ENCODE data around the gene ASAP2.

ASAP2 gene

DNA sequence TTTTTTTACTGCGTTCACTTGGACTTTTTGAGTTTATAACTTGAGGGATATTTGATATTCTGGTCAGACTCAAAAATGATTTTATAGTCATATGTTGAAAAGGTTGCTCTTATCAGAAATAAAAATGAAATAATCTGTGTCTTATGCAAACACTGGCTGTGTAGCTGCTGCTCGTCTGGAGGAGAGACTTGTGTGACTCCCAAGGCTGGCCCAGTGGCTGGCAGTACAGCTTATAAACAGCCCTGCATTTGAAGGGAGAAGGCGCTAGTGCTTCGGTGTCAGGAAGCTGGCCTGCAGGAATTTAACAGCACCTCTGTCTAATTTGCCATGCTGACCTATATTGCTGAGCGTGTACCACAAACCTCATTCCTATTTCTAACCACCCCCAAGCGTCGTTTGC, 74.5 kb downstream of the ASAP2 start:
- H3K4me1 ChIP-seq (ENCODE audit: control insufficient read depth, insufficient read depth, low read length, poor library complexity, severe bottlenecking): no peaks in the 10 kb centered on the region
- no peaks in the 10 kb centered on the region for H3K27me3 ChIP-seq (replicated peaks; ENCODE audit: control insufficient read depth, insufficient read depth, low read length, poor library complexity, severe bottlenecking)
- H3K9me3 ChIP-seq (ENCODE audit: control insufficient read depth, low read length): no peaks in the 10 kb centered on the region
- no peak overlapping the region for H3K27ac ChIP-seq (ENCODE audit: insufficient read depth, low read length, poor library complexity, severe bottlenecking)
- no peak overlapping the region for H3K4me3 ChIP-seq (ENCODE audit: insufficient read depth, low read depth, low read length, poor library complexity, severe bottlenecking)
- no peaks in the 10 kb centered on the region for H3K36me3 ChIP-seq (ENCODE audit: control insufficient read depth, insufficient read depth, low read length)
- no peak for DNase-seq

DNA sequence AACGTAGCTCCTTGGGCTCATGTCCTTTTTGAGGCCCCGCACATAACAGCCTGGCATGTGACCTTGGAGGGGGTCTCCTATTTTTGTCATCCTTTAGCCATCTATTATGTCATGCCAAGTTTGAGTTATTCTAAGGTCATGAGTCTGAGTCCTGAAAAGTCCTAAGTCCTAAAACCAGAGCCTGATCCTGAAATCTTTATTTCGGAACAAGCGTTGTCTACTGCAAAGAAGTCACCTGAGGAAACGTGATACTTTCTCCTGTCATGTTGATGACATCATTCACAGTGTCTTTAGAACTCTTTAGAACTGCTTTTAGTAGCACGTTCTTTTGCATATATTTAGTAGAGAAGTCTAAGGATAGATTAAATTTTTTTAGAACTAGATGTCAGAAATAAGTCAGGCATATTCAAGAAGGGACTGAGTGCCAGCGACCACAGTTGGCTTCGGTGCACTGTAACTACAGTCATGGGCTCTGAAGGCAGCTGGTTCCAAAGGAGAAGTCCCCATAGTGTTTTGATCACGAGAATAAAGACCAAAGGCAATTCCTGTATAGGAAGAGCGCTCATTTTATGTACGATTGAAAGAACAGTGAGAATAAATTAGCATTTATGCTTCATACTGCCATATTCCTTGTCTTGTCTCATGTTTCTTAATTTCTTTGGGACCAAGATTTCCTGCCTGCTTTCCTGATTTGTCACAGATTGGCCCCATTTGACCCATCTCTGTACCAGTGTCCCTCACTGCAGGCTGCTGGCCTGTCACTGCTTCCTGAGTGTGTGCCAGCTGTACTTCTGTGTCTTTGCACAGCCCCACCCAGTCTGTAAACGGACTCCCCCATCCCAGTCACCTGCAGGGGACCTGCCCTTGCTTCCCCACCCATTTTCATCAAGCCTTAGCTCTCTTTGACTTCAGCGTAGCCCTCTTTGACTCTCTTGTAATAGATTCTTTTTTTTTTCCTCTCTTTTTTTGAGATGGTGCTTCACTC, 75.8 kb downstream of the ASAP2 start:
- no peaks in the 10 kb centered on the region for H3K27me3 ChIP-seq (replicated peaks; ENCODE audit: control insufficient read depth, insufficient read depth, low read length, poor library complexity, severe bottlenecking)

DNA sequence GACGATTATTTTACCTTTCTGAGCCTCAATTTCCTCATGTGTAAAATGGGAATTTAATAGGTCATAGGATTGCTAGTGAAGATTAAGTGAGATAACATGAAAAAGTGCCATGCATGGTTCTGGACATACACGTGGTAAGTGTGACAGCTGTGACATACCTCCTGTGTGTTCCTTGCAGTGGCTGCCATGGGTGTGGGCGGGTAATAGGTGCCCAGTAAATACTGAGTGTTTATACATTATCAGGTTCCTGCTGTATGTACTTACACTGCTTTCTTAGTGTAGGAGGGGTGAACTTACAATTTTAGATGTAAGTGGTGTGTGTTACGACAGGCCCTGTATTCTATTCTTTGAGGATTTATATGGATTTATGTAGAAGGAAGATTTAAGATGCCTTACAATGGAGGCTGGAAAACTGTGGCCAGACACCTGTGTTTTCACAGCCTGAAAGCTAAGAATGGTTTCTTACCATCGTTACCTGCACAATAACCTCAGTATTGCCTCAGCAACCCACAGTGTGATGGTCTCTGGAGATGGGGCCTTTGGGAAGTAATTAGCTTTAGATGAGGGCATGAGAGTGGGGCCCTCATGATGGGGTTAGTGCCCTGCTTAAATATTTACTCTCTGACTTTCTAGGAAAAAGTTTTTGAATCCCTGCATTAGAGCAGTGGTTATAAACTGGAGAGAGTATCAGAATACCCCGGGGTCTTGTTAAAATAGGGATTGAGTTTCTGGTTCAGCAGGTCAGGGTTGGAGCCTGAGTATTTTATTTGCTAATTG, 78.1 kb downstream of the ASAP2 start:
- no peaks in the 10 kb centered on the region for H3K27me3 ChIP-seq (replicated peaks; ENCODE audit: control insufficient read depth, insufficient read depth, low read length, poor library complexity, severe bottlenecking)
- no peak overlapping the region for H3K27ac ChIP-seq (ENCODE audit: insufficient read depth, low read length, poor library complexity, severe bottlenecking)
- DNase-seq: no peak
- no peaks in the 10 kb centered on the region for H3K4me1 ChIP-seq (ENCODE audit: control insufficient read depth, insufficient read depth, low read length, poor library complexity, severe bottlenecking)
- H3K4me3 ChIP-seq (ENCODE audit: insufficient read depth, low read depth, low read length, poor library complexity, severe bottlenecking): no peak overlapping the region
- no peaks in the 10 kb centered on the region for H3K36me3 ChIP-seq (ENCODE audit: control insufficient read depth, insufficient read depth, low read length)
- no peaks in the 10 kb centered on the region for H3K9me3 ChIP-seq (ENCODE audit: control insufficient read depth, low read length)

More for the DNA sequence above, 75.8 kb downstream of the ASAP2 start:
- Histone ChIP-seq H3K36me3 (ENCODE audit: control insufficient read depth, insufficient read depth, low read length) (no peaks in the 10 kb centered on the region), H3K4me3 (ENCODE audit: insufficient read depth, low read depth, low read length, poor library complexity, severe bottlenecking) (no peak overlapping the region), H3K4me1 (ENCODE audit: control insufficient read depth, insufficient read depth, low read length, poor library complexity, severe bottlenecking) (no peaks in the 10 kb centered on the region), H3K9me3 (ENCODE audit: control insufficient read depth, low read length) (no peaks in the 10 kb centered on the region), H3K27ac (ENCODE audit: insufficient read depth, low read length, poor library complexity, severe bottlenecking) (no peak overlapping the region)
- no peak for DNase-seq

DNA sequence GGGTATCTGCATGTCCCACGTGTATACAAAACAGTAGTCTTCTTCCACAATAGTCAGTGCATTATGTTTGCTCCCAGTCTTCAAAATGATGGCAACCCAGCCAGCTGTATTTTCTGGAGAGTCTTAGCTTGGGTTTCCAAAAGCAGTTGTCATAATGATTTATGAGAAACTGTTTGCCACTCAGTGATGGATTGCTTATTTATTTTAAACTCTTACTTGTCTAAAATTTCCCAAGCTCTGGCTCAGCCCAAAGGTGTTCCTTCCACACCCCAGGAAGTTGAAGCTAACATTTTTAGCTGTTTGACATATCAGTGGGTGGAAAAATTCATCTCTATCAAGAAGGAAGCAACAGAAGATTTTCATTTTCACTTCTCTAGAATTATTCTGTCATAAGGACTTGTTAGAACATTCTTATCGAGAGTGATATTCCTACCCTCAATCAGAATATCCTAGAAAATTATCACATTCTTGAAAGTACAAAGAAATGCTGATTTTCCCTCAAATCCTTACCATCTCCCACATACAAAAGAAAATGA, 78.8 kb downstream of the ASAP2 start:
- Histone ChIP-seq H3K4me3 (ENCODE audit: insufficient read depth, low read depth, low read length, poor library complexity, severe bottlenecking) (no peak overlapping the region), H3K36me3 (ENCODE audit: control insufficient read depth, insufficient read depth, low read length) (no peaks in the 10 kb centered on the region), H3K4me1 (ENCODE audit: control insufficient read depth, insufficient read depth, low read length, poor library complexity, severe bottlenecking) (no peaks in the 10 kb centered on the region), H3K9me3 (ENCODE audit: control insufficient read depth, low read length) (no peaks in the 10 kb centered on the region), H3K27me3 (replicated peaks; ENCODE audit: control insufficient read depth, insufficient read depth, low read length, poor library complexity, severe bottlenecking) (no peaks in the 10 kb centered on the region), H3K27ac (ENCODE audit: insufficient read depth, low read length, poor library complexity, severe bottlenecking) (no peak overlapping the region)
- DNase-seq: no peak

DNA sequence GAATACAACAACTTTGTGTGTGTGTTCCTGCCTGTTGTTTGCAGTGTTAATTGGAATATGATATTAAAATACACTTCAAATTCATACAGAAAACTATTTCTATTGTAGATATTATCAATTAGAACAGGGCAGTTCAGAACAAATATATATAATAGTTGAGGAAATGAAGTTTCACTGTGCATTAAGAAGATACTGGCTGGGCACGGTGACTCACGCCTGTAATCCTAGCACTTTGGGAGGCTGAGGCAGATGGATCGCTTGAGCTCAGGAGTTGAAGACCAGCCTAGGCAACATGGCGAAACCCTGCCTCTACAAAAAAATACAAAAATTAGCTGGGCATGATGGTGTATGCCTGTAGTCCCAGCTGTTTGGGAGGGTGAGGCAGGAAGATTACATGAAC, 79.3 kb downstream of the ASAP2 start:
- Histone ChIP-seq H3K36me3 (ENCODE audit: control insufficient read depth, insufficient read depth, low read length) (no peaks in the 10 kb centered on the region), H3K9me3 (ENCODE audit: control insufficient read depth, low read length) (no peaks in the 10 kb centered on the region), H3K27ac (ENCODE audit: insufficient read depth, low read length, poor library complexity, severe bottlenecking) (no peak overlapping the region), H3K4me3 (ENCODE audit: insufficient read depth, low read depth, low read length, poor library complexity, severe bottlenecking) (no peak overlapping the region), H3K27me3 (replicated peaks; ENCODE audit: control insufficient read depth, insufficient read depth, low read length, poor library complexity, severe bottlenecking) (no peaks in the 10 kb centered on the region), H3K4me1 (ENCODE audit: control insufficient read depth, insufficient read depth, low read length, poor library complexity, severe bottlenecking) (no peaks in the 10 kb centered on the region)
- no peak for DNase-seq

DNA sequence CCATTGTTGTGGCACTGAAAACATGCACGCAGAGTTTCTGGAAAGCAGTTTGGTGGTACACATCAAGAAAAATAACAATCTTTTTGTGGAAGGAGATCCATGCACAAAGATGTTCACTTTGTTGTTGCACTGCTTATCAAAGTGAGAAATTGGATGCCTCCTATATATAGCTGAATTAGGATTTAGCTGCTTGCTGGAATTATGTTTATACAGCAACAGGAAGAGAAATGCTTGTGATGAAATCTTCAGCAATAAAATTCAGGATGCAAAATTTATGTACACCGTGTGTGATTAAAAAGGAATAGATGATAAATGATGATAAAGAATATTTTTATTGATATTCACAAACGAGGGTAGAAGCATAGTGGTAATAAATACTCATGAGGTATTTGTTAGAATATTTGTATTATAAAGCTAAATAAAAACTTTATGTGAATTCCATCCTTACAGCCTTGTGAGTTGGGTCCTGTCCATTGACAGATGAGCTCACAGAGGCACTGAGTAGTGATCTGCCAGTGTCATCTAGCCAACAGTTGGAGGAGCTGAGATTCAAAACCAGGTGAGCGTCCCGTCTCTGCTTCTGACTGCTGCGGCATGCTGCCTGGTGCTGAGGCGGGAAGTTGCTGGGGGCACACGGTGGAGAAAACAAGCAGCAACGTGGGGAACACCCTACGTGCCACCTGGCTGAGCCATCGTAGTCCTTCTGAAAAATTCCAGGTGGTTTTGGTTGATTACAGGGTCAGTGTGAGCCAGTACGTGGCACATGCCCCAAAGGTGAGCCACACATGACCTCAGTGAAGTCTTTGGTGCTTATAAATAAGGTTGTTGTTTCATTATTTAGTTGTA, 80.2 kb downstream of the ASAP2 start:
- Histone ChIP-seq H3K9me3 (ENCODE audit: control insufficient read depth, low read length) (no peaks in the 10 kb centered on the region), H3K4me1 (ENCODE audit: control insufficient read depth, insufficient read depth, low read length, poor library complexity, severe bottlenecking) (no peaks in the 10 kb centered on the region), H3K36me3 (ENCODE audit: control insufficient read depth, insufficient read depth, low read length) (no peaks in the 10 kb centered on the region), H3K27me3 (replicated peaks; ENCODE audit: control insufficient read depth, insufficient read depth, low read length, poor library complexity, severe bottlenecking) (peaks cover 4% of the 10 kb centered on the region), H3K4me3 (ENCODE audit: insufficient read depth, low read depth, low read length, poor library complexity, severe bottlenecking) (no peak overlapping the region), H3K27ac (ENCODE audit: insufficient read depth, low read length, poor library complexity, severe bottlenecking) (no peak overlapping the region)
- no peak for DNase-seq

DNA sequence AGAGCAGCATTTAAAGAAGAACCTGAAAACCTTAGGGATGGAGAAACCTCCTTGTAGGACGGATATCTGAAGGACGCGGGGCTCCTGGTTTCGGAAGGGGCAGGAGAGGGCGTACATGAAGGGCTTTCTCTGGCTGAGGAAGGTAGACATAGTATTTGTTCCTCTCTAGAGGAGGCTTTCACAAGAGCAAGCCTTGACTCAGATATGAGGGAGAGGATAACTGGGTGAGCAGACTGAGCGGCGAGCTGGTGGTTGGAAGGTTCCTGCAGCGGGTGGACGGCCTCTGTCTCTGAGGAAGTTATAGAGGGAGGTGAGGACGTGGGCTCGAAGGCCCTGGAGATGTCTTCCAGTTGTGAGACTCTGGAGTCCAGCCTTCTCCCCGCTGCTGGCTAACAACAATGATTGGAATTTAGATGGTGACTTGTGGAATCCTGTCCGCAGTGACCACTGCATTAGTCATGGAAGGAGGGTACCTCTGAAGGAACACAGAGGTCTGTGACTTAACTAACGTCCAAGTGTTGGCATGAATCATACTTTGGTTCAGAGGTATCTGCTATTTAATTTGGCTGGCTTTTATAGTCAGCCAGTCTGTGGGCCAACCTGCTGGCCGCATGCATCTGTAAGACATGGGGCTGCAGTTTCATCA, 80.9 kb downstream of the ASAP2 start:
- no peak for DNase-seq
- no peaks in the 10 kb centered on the region for H3K9me3 ChIP-seq (ENCODE audit: control insufficient read depth, low read length)
- peaks cover 4% of the 10 kb centered on the region for H3K27me3 ChIP-seq (replicated peaks; ENCODE audit: control insufficient read depth, insufficient read depth, low read length, poor library complexity, severe bottlenecking)
- no peak overlapping the region for H3K27ac ChIP-seq (ENCODE audit: insufficient read depth, low read length, poor library complexity, severe bottlenecking)
- no peaks in the 10 kb centered on the region for H3K36me3 ChIP-seq (ENCODE audit: control insufficient read depth, insufficient read depth, low read length)
- H3K4me1 ChIP-seq (ENCODE audit: control insufficient read depth, insufficient read depth, low read length, poor library complexity, severe bottlenecking): no peaks in the 10 kb centered on the region
- no peak overlapping the region for H3K4me3 ChIP-seq (ENCODE audit: insufficient read depth, low read depth, low read length, poor library complexity, severe bottlenecking)

DNA sequence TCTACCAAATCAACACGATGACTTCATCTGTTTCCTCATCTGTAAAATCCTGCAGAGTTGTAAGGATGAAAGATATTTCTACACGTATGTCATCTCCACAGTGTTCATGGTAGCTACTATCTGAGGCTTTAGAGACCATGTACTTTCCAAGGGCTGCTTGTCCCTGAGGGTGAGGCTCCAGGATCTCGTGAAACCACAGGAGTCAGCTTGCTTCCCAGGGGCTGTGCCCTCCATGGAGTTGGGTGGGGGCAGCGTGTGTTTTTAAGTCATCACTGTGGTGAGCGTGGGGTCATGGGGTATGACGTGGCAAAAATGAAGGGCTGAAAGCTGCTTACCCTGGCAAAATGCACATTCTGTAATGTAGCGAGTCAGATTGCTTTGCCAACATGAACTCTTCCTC, 81.6 kb downstream of the ASAP2 start:
- Histone ChIP-seq H3K4me3 (ENCODE audit: insufficient read depth, low read depth, low read length, poor library complexity, severe bottlenecking) (no peak overlapping the region), H3K4me1 (ENCODE audit: control insufficient read depth, insufficient read depth, low read length, poor library complexity, severe bottlenecking) (no peaks in the 10 kb centered on the region), H3K9me3 (ENCODE audit: control insufficient read depth, low read length) (no peaks in the 10 kb centered on the region), H3K27me3 (replicated peaks; ENCODE audit: control insufficient read depth, insufficient read depth, low read length, poor library complexity, severe bottlenecking) (peaks cover 4% of the 10 kb centered on the region), H3K36me3 (ENCODE audit: control insufficient read depth, insufficient read depth, low read length) (no peaks in the 10 kb centered on the region), H3K27ac (ENCODE audit: insufficient read depth, low read length, poor library complexity, severe bottlenecking) (no peak overlapping the region)
- no peak for DNase-seq

DNA sequence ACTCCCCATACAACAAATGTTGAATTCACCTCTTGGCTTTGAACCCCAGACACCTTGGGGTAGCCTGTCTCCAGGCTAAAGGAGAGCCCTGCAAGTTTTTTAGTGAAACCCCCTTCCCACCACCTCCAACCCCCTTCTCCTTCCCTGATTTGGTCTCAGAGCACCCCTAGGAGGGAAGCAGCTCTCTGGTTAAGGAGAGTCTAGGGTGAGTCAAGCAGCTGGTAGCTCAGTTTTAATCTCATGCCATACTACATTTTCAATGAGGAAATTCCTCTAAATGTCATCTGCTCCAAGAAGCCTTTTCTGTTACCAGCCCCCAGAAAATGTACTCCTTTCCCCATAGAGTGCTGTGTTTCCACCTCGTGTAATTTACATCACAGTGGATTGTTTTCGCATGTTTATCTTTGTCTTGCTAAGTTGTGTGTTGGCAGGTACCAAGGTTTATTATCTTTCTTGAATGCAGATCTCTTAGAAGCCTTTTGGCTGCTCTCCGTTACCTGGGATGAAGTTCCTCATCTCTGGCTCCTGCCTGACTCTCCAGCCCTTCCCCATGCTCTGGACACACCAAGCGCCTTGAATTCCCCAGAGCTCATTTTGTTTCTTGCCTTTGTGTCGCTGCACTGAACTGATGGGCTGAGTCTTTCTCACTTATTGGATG, 82.2 kb downstream of the ASAP2 start:
- Histone ChIP-seq H3K27ac (ENCODE audit: insufficient read depth, low read length, poor library complexity, severe bottlenecking) (no peak overlapping the region), H3K36me3 (ENCODE audit: control insufficient read depth, insufficient read depth, low read length) (no peaks in the 10 kb centered on the region), H3K4me1 (ENCODE audit: control insufficient read depth, insufficient read depth, low read length, poor library complexity, severe bottlenecking) (no peaks in the 10 kb centered on the region), H3K27me3 (replicated peaks; ENCODE audit: control insufficient read depth, insufficient read depth, low read length, poor library complexity, severe bottlenecking) (peaks cover 4% of the 10 kb centered on the region), H3K4me3 (ENCODE audit: insufficient read depth, low read depth, low read length, poor library complexity, severe bottlenecking) (no peak overlapping the region), H3K9me3 (ENCODE audit: control insufficient read depth, low read length) (no peaks in the 10 kb centered on the region)
- DNase-seq: no peak

All from effector memory CD4-positive, alpha-beta T cell (primary cell).